Lung (tissue), 12 donors: ENCODE results near the gene PIK3R4. TPM values are rescaled to one million over a fixed set of nuclear protein-coding genes. Genes with fewer than 3 reads are reported as not detected.

Experiments used
- ATAC-seq: fragments of 200-7000 bp; cut with Tn5 transposase; one replicate; pipeline ENCODE4 v1.9.1; 2020; ENCODE audit warnings: moderate number of reproducible peaks; ENCODE audit not compliant: insufficient read depth, low FRiP score
- DNase-seq, 3 donors: peaks; one replicate each; pipeline ENCODE4 v3.0.0-alpha.2; 2013 to 2017
- H3K27ac ChIP-seq, 2 donors: one replicate each; pipeline ENCODE4 v1.5.1; 2013; ENCODE audit warnings: mild to moderate bottlenecking in 2 of 2, moderate library complexity in 2 of 2, control low read depth in 1 of 2, inconsistent platforms in 1 of 2, low read depth in 1 of 2, low read length in 1 of 2
- H3K27me3 ChIP-seq, 3 donors: one replicate each; pipeline ENCODE4 v1.5.1; 2013; ENCODE audit warnings: low read length in 2 of 3; ENCODE audit not compliant: control insufficient read depth in 3 of 3, insufficient read depth in 3 of 3
- H3K36me3 ChIP-seq, 4 donors: one replicate each; pipeline ENCODE4 v1.5.1; 2013; ENCODE audit warnings: low read length in 4 of 4, mild to moderate bottlenecking in 1 of 4, moderate library complexity in 1 of 4; ENCODE audit not compliant: control insufficient read depth in 4 of 4, insufficient read depth in 4 of 4
- H3K4me1 ChIP-seq, 5 donors: one replicate each; pipeline ENCODE4 v1.5.1; 2013; ENCODE audit warnings: low read length in 5 of 5, mild to moderate bottlenecking in 2 of 5, moderate library complexity in 1 of 5; ENCODE audit not compliant: control insufficient read depth in 5 of 5, insufficient read depth in 5 of 5
- H3K4me3 ChIP-seq: one replicate; pipeline ENCODE4 v1.5.1; 2013; ENCODE audit warnings: mild to moderate bottlenecking, control low read depth, moderate library complexity
- H3K9ac ChIP-seq, 2 donors: one replicate each; pipeline ENCODE4 v1.5.1; 2013; ENCODE audit warnings: low read length in 2 of 2, control low read depth in 1 of 2; ENCODE audit not compliant: insufficient read depth in 1 of 2
- H3K9me3 ChIP-seq, 4 donors: one replicate each; pipeline ENCODE4 v1.5.1; 2013; ENCODE audit warnings: low read length in 3 of 4, mild to moderate bottlenecking in 1 of 4, moderate library complexity in 1 of 4; ENCODE audit not compliant: control insufficient read depth in 4 of 4, insufficient read depth in 3 of 4
- CTCF ChIP-seq: IDR thresholded peaks from 2 replicates; pipeline ENCODE4 v1.5.1; 2012; ENCODE audit warnings: mild to moderate bottlenecking; ENCODE audit errors: control extremely low read depth, extremely low read depth
- WGBS, 2 donors: extraction: QIAGEN DNeasy Blood & Tissue Kit; methylation state at CpG; one replicate each; pipeline ENCODE4 v1.1.7; 2013; 5-methylcytosine and 5-hydroxymethylcytosine counted together
- polyA plus RNA-seq, 2 donors: library from polyadenylated mRNA; stranded (reverse); fragments of 200-250 nt; gene quantifications; one replicate each; pipeline ENCODE4 v1.2.1, GENCODE V29; 2013
- total RNA-seq, 2 donors: library from RNA; depleted of rRNA in 1 of 2; stranded (reverse); fragments of >200 nt in 1 of 2; gene quantifications; one replicate each; pipeline ENCODE4 v1.2.1, GENCODE V29; 2014 to 2021
- donor health status: control.
- donor health status: control.
- donor health status: Bipolar disorder and iron deficiency.
- donor health status: healthy.
- donor health status: DM: yes; HTN: yes; CAD: no.

Gene PIK3R4
- total and polyA plus RNA-seq, 4 donors, result 21.6 to 43.0 (median 25.8) TPM

DNA sequence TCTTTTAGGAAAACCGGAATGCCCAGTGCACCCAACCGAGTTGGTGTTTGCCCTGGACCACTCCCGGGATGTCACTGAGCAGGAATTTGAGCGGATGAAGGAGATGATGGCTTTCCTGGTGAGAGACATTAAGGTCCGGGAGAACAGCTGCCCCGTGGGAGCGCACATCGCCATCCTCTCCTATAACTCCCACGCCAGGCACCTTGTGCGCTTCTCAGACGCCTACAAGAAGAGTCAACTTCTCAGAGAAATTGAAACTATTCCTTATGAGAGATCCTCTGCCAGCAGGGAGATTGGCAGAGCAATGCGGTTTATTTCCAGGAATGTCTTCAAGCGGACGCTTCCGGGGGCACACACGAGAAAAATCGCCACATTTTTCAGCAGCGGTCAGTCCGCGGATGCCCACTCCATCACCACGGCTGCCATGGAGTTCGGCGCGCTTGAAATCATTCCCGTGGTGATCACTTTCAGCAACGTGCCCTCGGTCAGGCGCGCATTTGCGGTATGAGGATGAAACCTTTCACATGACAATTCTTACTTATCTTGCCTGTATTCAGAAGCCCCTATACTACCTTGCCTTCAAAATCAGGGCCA lies 97.5 kb downstream of the PIK3R4 start:
- no peak for ATAC-seq
- no peak overlapping the region for H3K9ac ChIP-seq
- no peak for DNase-seq
- WGBS, 2 donors, result 93 to 95% methylated on average over 30 of the region's 30 CpGs
- no peak overlapping the region for H3K4me3 ChIP-seq
- peaks cover 0 to 3% (median 0%) of the 10 kb centered on the region in 5 donors for H3K4me1 ChIP-seq
- TF ChIP-seq CTCF, result no peak
- no peaks in the 10 kb centered on the region for H3K27me3 ChIP-seq
- no peak overlapping the region for H3K27ac ChIP-seq
- H3K9me3 ChIP-seq, result no peaks in the 10 kb centered on the region
- peaks cover 0 to 2% (median 0%) of the 10 kb centered on the region in 4 donors for H3K36me3 ChIP-seq

DNA sequence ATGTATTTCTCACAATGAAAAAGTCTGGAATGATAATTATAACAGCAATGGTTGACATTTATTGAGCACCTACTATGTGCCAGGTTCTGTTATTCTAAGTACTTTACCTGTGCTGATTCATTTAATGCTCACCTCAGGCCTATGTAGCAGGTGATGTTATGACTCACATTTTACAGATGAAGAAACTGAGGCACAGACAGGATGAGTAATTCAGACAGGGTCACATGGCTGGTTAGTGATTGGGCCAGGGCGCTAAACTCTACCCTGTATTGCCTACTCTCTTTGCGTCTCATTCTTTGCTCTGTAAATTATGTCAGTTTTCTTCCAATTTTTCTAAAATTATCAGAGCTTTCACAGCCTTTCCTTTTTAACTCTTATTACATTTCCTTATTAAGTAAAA lies 98.3 kb downstream of the PIK3R4 start:
- Histone ChIP-seq H3K4me1 (peaks cover 0 to 3% (median 0%) of the 10 kb centered on the region in 5 donors), H3K27ac (no peak overlapping the region), H3K36me3 (peaks cover 0 to 2% (median under 1%) of the 10 kb centered on the region in 4 donors), H3K9ac (no peak overlapping the region), H3K9me3 (no peaks in the 10 kb centered on the region), H3K27me3 (no peaks in the 10 kb centered on the region), H3K4me3 (no peak overlapping the region)
- no peak for DNase-seq
- TF ChIP-seq CTCF, result no peak
- 96 to 98% methylated on average over 2 of the region's 2 CpGs for WGBS, 2 donors
- no peak for ATAC-seq

- no peak for ATAC-seq
- no peaks in the 10 kb centered on the region for H3K9me3 ChIP-seq
- no peak for DNase-seq
- 54 to 84% methylated on average over 1 of the region's 1 CpG for WGBS, 2 donors
- no peak for TF ChIP-seq CTCF
- H3K27me3 ChIP-seq, result no peaks in the 10 kb centered on the region
- no peak overlapping the region for H3K27ac ChIP-seq
- no peak overlapping the region for H3K9ac ChIP-seq
- peaks cover 0 to 3% (median 0%) of the 10 kb centered on the region in 5 donors for H3K4me1 ChIP-seq
- no peak overlapping the region for H3K4me3 ChIP-seq
- H3K36me3 ChIP-seq, result peaks cover 0 to 8% (median 2%) of the 10 kb centered on the region in 4 donors
Measured at GRCh38 chr3:130645261-130645660, 101.4 kb downstream of the PIK3R4 start.
